Right lobe of liver (tissue), 4 donors: ENCODE measurements around the gene NCOA1.

ENCODE experiments used
- POLR2A ChIP-seq: fragments of 450-650 bp; IDR thresholded peaks from one replicate; pipeline ENCODE4 v1.6.1; 2017; ENCODE audit warnings: antibody characterized with exemption, mild to moderate bottlenecking
- TF ChIP-seq, protein P1 (sequence below), 4 donors: fragments of 200-600 bp in 3 of 4; fragments of 450-650 bp in 1 of 4; IDR thresholded peaks; one replicate each; pipeline versions ENCODE4 v1.5.1 to v1.8.0; 2016 to 2022; ENCODE audit warnings: antibody characterized with exemption in 4 of 4, mild to moderate bottlenecking in 2 of 4
- donor health status: DM: no; HTN: no; CAD: no.
- donor health status: DM: no; HTN: no; CAD: no.
- donor health status: DM: no; HTN: yes; CAD: no.

DNA sequence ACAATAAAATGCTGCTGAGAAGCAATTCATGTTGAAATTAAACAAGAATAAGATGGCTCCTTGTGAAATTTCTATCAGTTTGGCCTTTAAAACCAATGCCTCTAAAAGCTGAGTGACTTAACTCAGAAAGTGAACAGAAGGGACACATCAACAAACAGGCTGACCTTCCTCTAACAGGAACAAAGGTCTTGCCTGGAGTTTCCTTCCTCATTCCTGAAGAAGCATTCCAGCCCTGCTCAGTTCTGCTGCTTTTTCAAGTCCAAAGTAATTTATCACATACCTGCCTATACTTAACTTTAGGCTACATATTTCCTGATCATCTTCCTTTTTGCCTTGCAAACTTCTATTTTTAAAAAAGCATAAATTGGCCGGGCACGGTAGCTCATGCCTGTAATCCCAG is 288.1 kb downstream of the NCOA1 start:
- TF ChIP-seq POLR2A, result no peak
- TF ChIP-seq, protein P1, sequence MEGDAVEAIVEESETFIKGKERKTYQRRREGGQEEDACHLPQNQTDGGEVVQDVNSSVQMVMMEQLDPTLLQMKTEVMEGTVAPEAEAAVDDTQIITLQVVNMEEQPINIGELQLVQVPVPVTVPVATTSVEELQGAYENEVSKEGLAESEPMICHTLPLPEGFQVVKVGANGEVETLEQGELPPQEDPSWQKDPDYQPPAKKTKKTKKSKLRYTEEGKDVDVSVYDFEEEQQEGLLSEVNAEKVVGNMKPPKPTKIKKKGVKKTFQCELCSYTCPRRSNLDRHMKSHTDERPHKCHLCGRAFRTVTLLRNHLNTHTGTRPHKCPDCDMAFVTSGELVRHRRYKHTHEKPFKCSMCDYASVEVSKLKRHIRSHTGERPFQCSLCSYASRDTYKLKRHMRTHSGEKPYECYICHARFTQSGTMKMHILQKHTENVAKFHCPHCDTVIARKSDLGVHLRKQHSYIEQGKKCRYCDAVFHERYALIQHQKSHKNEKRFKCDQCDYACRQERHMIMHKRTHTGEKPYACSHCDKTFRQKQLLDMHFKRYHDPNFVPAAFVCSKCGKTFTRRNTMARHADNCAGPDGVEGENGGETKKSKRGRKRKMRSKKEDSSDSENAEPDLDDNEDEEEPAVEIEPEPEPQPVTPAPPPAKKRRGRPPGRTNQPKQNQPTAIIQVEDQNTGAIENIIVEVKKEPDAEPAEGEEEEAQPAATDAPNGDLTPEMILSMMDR (IDR thresholded peaks at IDR 0.05), result no peak
